Osteocyte (in vitro differentiated cells): ENCODE measurements around the gene AFAP1. TPM values are rescaled to one million over a fixed set of nuclear protein-coding genes. Genes with fewer than 3 reads are reported as not detected.

ENCODE experiments used
- DNase-seq: peaks from one replicate; pipeline ENCODE4 v3.0.0; 2021; ENCODE audit warnings: mixed read lengths; ENCODE audit not compliant: unreplicated experiment; ENCODE audit errors: extremely low spot score
- H3K27ac Mint-ChIP-seq: one replicate; pipeline ENCODE4 v1.8.0; 2021; ENCODE audit warnings: mild to moderate bottlenecking, mixed read lengths; ENCODE audit not compliant: unreplicated experiment
- H3K27me3 Mint-ChIP-seq: one replicate; pipeline ENCODE4 v1.8.0; 2021; ENCODE audit warnings: mixed read lengths; ENCODE audit not compliant: unreplicated experiment
- H3K36me3 Mint-ChIP-seq: one replicate; pipeline ENCODE4 v1.8.0; 2021; ENCODE audit warnings: mixed read lengths; ENCODE audit not compliant: unreplicated experiment
- H3K4me1 Mint-ChIP-seq: one replicate; pipeline ENCODE4 v1.8.0; 2021; ENCODE audit warnings: mixed read lengths; ENCODE audit not compliant: unreplicated experiment
- H3K4me3 Mint-ChIP-seq: one replicate; pipeline ENCODE4 v1.8.0; 2021; ENCODE audit warnings: mild to moderate bottlenecking, moderate library complexity, mixed read lengths; ENCODE audit not compliant: unreplicated experiment
- H3K9me3 Mint-ChIP-seq: one replicate; pipeline ENCODE4 v1.8.0; 2021; ENCODE audit warnings: mixed read lengths; ENCODE audit not compliant: unreplicated experiment
- total RNA-seq: library from RNA; stranded (reverse); gene quantifications from 2 replicates; pipeline ENCODE4 v1.2.1, GENCODE V29; 2021
- TF ChIP-seq, protein P1 (sequence below): fragments of 200-600 bp; sonication (generic); IDR thresholded peaks from 2 replicates; pipeline ENCODE4 v1.5.0; 2021; ENCODE audit warnings: antibody characterized with exemption, mild to moderate bottlenecking, moderate library complexity

Gene AFAP1
- total RNA-seq, 1 donor from 2014 or later, result 66.9 TPM

GRCh38 chr4:7909463-7910262, 30.0 kb downstream of the AFAP1 start:
- Mint-ChIP-seq H3K27ac (peak overlapping the region; percentile 95), H3K4me1 (peaks cover 77% of the 10 kb centered on the region), H3K27me3 (no peaks in the 10 kb centered on the region), H3K9me3 (no peaks in the 10 kb centered on the region), H3K36me3 (no peaks in the 10 kb centered on the region), H3K4me3 (peak overlapping the region; percentile 4)
- DNase-seq, result no peak
- TF ChIP-seq, protein P1, sequence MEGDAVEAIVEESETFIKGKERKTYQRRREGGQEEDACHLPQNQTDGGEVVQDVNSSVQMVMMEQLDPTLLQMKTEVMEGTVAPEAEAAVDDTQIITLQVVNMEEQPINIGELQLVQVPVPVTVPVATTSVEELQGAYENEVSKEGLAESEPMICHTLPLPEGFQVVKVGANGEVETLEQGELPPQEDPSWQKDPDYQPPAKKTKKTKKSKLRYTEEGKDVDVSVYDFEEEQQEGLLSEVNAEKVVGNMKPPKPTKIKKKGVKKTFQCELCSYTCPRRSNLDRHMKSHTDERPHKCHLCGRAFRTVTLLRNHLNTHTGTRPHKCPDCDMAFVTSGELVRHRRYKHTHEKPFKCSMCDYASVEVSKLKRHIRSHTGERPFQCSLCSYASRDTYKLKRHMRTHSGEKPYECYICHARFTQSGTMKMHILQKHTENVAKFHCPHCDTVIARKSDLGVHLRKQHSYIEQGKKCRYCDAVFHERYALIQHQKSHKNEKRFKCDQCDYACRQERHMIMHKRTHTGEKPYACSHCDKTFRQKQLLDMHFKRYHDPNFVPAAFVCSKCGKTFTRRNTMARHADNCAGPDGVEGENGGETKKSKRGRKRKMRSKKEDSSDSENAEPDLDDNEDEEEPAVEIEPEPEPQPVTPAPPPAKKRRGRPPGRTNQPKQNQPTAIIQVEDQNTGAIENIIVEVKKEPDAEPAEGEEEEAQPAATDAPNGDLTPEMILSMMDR, result no peak

GRCh38 chr4:7908668-7909067, 31.0 kb downstream of the AFAP1 start:
- no peak for DNase-seq
- no peak overlapping the region for H3K27ac Mint-ChIP-seq
- H3K27me3 Mint-ChIP-seq, result no peaks in the 10 kb centered on the region
- peaks cover 84% of the 10 kb centered on the region for H3K4me1 Mint-ChIP-seq
- no peak overlapping the region for H3K4me3 Mint-ChIP-seq
- no peaks in the 10 kb centered on the region for H3K9me3 Mint-ChIP-seq
- no peaks in the 10 kb centered on the region for H3K36me3 Mint-ChIP-seq
- TF ChIP-seq, protein P1, result no peak

- Mint-ChIP-seq H3K27me3 (no peaks in the 10 kb centered on the region), H3K9me3 (no peaks in the 10 kb centered on the region), H3K4me3 (no peak overlapping the region), H3K4me1 (peaks cover 89% of the 10 kb centered on the region), H3K27ac (peak overlapping the region; percentile 97), H3K36me3 (no peaks in the 10 kb centered on the region)
- DNase-seq, result no peak
- TF ChIP-seq, protein P1, result no peak
These were observed 32.5 kb downstream of the AFAP1 start for GRCh38 chr4:7907142-7907541.

DNA sequence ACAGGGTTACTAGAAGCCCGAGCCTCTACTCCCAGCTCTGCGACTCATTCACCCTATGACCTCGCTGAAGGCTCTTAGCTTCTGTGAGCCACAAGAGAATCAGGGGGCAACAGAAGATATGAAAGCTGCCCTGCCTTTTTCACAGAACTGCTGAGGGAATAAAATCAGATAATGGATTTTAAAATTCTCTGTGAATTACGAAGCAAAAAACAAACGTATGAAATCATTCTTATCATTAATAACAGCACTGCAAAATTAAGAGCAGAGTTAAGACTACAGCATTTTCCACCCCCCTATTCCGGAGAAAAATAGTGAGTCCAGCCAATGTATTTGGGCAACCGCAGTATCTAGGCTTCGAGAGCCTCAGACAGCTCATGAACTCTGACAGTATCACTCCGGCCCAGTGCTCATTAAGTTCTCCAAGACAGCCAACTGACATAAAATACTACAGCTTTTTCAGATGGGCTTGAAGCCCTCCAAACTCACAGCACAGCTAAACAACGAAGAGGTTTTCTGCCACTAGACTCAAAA, 33.4 kb downstream of the AFAP1 start:
- H3K36me3 Mint-ChIP-seq, result no peaks in the 10 kb centered on the region
- H3K4me1 Mint-ChIP-seq, result peaks cover 89% of the 10 kb centered on the region
- H3K27me3 Mint-ChIP-seq, result no peaks in the 10 kb centered on the region
- no peak for DNase-seq
- H3K9me3 Mint-ChIP-seq, result no peaks in the 10 kb centered on the region
- peak overlapping the region; percentile 63 for H3K4me3 Mint-ChIP-seq
- TF ChIP-seq, protein P1, result no peak
- peak overlapping the region; percentile 97 for H3K27ac Mint-ChIP-seq
